Hematopoietic multipotent progenitor cell treated with erythropoietin and hydrocortisone succinate and interleukin-3 and kit ligand, for 15 days (in vitro differentiated cells): Measurements from ENCODE around the gene PRKAG2.
"Not testable (repeated sequence)": the region's sequence is repeated elsewhere in the genome, so short reads cannot be mapped to it uniquely, and the experiment has no call there.

Experiments used
- DNase-seq: peaks from one replicate; pipeline ENCODE4 v3.0.0-alpha.2; 2015; ENCODE audit warnings: low spot score

PRKAG2 gene

DNA sequence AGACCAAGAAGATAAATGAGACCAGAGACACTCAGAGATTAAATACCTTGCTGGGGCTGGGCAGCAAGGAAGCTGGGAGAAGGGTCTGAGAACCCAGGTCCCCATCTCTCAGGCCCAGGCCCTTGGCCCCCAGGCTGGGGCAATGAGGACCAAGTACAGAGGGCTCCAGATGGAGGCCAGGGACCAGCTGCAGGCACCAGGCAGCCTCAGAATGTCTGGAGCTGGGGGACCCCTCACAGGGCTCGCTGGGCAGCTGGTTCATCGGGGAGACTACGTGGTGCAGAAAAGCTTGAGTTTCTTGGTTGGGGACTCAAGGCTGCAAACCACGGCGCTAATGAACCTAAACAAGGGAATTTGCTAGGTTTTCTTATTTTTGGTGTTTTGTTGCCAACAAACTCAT, 75.6 kb downstream of the PRKAG2 start:
- no peak for DNase-seq

DNA sequence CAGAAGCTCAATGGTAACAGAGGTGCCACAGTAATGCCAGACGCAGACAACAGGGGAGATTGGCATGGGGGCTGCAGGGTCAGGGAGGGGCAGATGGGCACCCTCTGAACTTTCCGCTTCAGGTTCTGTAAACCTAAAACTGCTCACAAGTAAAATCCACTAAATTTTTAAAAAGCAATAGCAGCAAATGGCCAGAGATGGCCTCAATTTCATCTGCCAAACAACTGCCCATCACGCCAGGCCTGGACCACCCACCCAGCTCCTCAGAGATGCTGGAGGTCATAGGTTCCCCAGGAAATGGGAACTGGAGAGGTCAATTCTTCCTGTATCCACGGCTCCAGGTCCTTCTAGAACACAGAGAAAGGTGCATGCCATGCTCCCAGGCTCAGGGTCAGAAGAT, 76.1 kb downstream of the PRKAG2 start:
- DNase-seq, result no peak

DNA sequence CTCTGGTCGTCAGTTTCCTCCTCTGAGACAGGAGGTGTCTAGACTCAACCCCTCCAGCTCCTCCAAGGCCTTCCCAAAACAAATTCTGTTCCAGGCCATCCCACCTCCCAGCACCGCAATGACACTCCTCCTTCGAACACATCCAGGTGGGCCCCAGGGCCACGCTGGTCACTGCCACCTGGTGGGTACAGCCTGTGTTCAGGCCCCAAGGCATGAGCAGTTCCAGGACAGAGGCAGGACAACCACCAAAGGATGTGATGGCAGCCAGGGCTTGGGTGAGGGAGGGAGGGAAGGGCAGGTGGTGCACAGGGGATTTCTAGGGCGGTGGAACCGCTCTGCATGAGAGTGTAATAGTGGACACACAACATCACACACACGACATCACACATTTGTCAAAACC, 76.5 kb downstream of the PRKAG2 start:
- DNase-seq, result no peak

DNA sequence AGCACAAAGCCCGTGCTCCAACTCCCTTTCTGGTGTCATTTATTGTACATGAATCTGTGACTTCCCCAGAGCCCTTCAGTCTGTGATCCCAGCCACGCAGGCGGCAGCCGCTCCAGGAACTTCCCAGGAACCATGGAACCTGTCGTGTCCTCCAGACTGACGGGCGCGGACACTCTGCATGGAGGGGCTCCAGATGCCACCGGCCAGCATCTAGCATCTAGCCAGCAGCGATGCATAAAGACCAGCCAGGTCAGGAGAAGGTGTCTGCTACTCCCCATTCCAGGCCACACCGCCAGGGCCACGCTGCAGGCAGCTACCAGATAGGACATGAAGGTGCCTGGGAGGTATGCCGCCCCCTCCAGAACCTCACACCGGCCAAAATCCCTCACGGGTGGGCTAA, 77.4 kb downstream of the PRKAG2 start:
- no peak for DNase-seq

DNA sequence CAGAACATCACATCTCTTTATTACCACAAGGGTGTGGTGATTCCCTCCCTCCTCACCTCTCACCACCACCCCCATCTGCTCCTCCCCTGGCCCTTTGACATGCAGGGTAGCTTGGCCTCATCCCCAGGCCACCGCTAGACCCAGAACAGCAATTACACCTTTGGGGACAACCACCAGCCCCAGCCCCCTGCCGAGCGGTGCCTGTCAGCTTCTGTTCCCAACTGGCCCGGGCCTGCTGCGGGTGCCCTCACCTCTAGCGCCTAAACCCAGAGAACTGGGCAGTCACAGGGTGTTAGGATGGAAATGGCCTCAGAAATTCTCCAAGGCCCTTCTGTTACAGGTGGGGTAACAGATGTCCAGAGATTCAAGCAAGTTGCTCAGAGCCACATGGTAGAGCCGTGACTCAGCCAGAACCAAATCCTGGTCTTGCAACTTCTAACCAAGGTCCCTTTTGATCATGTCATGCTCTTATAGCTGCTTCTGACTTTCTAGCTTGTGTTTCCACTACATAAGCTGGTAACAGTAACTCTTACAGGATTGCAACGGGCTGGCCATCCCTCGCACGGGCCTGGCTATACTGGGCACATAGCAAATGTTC, 78.0 kb downstream of the PRKAG2 start:
- DNase-seq, result no peak

DNA sequence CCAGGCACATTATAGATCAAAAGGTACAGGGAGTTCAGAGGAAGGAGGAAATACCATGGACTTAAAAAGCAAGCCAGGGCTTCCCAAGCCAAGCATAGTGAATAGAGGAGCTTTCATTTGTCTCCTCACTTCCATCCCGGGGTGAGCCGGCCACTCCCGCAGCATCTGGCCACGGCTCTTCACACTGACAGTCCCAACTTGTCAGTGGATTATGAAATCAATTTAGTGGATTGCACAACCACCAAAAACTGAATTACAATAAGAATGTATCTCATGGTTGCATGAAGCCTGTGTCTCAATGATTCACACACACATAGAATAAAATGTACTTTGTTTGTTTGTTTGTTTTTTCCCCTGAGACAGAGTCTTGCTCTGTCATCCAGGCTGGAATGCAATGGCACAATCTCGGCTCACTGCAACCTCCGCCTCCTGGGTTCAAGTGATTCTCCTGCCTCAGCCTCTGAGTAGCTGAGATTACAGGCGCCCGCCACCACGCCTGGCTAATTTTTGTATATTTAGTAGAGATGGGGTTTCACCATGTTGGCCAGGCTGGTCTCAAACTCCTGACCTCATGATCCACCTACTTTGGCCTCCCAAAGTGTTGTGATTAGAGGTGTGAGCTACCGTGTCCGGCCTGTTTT, 79.1 kb downstream of the PRKAG2 start:
- DNase-seq, result not testable (repeated sequence)

DNA sequence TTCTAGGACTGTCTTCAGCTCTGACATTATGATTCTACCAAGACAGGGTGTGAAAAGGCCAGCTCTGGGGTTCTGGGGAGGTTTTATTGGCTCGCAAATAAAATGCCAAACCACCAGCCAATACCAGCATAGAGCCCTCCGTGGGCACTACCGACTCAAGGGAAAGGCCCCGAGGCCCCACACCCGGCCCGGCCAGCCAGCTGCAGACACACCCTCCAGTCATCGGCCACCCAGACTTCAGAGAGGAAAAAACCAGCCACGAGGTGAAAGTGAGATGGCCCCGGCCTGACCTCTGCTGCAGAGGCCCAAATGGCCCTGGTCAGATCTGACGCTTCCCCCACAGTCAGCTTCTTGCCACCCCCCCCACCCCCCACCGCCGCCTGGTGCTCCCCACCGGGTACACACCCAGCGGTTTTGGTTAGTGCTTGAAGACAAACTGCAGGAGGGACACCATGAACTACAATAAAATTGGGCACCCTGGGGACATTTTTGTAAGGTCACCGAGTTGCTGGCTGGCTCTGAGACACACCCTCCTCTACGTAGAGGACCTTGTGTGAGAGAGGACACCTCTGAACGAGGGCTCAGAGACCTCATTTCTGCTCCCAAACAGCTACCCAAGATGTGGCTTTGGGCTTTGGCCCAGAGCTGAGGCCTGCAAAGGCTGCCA, 79.9 kb downstream of the PRKAG2 start:
- DNase-seq, result no peak

DNA sequence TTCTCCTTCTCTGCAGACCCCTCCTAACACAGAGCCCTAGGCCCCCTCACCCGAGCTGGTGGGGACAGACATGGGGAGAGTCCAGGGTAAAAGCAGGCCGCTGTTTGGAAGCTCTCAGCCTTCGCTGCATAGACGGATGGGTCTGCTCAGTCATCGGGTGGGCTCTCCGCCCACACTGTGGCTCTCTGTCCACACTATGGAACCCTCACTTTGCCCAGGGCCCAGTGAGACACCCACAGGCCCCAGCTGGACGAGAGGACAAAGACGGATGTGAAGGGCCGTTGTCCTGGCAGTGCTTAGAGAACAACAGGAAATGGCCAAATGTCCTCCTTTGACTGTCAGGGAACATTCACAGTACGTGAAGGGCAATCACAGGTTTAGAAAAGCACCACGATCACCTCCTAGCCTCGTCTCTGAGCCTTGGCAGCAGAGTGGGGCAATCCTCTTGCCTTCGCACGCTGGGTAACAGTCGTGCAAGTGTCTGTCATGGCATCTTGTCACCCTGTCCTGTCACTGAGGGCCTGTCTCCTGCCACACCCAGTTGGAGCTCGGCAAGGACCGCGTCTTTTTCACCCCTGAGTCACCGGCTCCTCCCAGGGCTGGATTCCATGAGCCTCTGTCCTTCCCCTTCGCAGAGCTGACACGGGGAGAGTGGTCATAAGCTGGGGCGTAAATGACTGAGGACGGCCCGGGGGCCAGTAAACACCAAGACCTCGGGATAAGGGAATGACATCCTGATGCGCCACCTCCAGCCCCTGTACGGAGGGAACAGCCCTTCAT, 80.6 kb downstream of the PRKAG2 start:
- DNase-seq, result no peak

DNA sequence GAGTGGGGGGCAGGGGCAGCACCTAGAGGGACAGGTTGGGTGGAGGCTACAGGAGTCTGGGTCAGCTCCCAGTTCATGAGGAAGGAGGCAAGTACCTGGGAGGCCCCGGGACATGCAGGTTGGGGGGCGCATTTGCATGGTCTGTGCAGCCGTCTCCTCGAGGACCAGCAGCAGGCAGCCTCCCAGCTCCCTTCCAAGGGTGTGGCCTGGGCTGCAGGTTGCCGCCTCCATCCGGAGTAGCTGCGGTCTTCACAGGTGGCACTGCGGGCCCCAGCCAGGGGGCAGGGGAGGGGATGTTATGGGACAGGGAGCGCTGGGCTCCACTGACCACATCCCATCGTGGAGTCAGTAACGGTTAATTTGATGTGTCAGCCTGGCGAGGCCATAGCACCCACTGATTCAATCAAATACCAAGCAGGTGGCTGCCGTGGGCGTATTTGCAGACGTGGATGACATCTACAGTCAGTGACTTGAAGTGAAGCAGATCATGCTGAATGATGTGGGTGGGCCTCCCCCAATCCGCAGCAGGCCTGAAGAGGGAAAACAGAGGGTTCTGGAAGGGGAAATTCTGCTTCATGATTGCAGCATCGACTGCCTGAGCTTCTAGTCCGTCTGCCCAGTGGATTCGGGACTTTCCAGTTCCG, 81.6 kb downstream of the PRKAG2 start:
- no peak for DNase-seq

DNA sequence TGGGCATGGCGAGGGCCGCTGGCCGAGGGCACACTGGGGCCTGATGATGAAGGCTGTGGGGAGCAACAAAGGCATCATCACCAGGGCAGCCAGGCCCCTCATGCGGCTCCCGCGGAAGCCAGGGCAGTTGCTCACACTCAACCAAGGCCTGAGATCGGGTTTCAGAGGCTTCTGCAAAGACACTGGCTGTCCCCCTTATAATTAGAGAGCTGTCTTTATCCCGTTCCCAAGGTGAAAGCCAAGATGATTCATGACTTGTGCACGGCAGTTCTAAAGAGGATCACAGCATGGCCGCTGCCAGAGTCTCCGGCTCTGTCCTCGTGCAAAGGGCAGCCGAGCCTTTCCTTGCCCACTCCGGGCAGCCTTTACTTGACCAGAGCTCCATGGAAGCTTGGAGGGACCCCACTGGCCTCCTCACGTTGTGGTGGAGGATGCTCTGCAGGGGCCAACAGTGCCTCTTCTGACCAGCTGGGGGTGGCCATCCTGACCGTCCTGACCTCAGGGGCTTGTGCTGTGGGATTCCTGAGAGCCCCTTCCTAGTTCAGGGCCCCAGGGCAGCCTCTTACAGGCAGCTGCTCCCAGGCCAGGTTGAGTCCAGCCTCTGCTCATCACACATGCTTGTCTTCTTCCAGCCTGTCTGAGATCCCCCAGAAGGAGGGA, 82.3 kb downstream of the PRKAG2 start:
- no peak for DNase-seq

DNA sequence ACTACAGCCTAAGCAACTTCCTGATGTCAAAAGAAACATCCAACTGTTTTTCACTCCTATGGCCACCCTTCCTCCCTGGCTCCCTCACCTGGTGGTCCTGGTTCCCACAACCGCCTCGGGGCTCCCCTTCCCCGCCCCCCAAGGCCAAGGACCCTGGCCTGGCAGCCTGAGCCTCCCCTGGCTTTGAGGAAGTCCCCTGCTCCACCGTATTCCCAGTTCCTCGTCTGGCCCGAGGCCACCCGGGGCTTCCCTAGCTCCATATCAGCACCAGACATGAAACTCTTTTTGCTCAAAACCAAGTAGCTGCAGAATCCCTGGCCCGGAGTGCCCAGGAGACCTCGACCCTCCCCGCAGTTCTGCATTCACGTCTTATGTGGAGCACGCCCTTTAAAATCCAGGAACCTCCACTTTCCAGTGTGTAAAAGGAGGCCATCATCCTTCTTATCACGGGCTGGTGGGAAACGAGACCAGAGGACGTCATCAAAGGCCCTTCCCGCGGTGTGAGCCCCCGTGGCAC, 82.9 kb downstream of the PRKAG2 start:
- DNase-seq, result no peak

DNA sequence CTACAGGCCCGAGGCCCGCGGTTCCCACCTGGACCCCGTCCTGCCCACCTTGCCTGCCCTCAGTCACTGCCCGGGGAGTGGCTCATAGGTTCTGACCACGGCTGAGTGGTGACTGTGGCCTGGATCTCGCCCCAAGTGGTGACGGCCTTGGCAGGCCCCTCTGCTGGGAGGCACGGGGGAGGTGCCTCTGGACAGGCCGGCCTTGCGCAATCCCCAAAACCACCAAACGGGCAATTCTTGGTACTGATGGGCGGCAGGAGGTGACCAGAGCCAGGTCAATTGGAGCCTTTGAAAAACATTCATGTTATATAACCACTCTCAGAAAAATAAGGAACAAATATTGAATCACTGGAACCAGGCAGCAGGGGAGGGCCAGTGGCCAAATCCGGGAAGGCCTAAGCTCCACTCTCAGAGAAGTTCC, 83.4 kb downstream of the PRKAG2 start:
- DNase-seq, result no peak

DNA sequence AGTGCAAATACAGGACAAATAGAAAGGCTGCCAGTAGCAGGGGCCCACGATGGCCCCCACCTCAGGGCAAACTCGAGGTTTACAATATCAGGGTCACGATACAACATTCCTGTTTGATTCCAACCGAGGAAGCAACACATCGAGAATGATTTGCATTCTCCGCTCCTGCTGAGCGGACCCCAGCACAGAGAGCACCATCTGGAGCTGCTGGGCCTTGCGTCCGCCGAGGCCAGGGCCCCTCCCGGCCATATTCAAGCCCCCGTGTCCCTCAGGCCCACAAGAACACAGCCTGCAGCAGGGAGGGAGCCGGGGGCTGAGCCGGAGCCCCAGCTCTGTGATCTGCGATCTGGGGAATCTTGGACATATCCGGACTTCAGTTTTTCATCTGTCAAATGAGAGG, 84.3 kb downstream of the PRKAG2 start:
- no peak for DNase-seq

DNA sequence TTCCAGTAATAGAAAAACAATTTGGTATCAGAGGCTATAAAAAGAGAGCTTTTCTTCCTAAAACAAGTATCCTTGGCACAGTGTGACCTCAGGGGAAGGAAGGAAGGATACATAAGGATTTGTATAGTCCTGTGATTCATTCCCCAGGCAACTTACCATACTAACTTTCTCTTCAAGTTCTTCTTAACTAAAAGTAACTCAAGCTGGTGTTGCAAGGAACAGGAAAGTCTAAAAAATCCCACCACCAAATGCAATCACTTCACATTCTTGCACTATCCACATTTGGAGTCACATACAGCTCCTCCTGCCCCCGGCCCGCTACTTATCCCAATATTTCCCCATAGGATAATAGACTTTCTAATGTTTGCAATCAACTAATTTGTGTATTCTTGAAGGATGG, 84.8 kb downstream of the PRKAG2 start:
- DNase-seq, result no peak

DNA sequence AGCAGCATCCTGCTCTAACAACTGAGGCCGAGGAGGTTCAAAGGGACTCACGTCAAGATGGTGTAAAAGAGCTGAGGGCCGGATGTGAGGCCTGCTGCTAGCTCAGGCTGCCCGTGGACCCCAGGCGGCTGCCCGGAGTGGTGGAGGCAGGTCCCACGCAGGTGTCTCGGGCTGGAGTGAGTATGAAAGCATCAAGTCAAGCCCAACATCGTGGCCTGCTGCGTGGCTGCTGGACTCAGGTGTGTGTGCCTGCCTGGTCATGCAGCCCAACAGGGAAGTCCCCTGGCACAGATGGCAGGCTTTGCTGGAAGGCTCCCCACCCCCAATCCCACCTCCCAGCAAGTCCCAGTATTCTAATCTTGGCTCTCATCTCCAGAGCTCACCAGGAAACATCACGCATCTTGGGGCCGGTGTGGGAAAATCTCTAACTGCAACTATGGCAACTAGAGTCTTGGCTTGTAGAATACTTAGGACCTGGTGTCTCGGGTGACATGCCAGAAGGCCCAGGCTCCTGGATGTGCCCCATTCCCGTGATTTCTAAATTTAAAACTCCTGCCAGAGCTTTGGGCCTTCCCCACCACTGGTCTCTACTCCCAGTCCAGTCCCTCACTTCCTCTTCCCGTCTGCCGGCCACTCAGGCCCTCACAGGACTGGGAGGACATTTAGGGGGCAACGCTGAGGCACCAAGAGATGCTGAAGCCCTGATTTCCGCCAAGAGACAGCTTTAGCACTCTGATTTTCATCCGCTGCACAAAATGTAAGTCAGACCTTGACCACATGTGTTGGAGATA, 85.9 kb downstream of the PRKAG2 start:
- DNase-seq, result no peak

DNA sequence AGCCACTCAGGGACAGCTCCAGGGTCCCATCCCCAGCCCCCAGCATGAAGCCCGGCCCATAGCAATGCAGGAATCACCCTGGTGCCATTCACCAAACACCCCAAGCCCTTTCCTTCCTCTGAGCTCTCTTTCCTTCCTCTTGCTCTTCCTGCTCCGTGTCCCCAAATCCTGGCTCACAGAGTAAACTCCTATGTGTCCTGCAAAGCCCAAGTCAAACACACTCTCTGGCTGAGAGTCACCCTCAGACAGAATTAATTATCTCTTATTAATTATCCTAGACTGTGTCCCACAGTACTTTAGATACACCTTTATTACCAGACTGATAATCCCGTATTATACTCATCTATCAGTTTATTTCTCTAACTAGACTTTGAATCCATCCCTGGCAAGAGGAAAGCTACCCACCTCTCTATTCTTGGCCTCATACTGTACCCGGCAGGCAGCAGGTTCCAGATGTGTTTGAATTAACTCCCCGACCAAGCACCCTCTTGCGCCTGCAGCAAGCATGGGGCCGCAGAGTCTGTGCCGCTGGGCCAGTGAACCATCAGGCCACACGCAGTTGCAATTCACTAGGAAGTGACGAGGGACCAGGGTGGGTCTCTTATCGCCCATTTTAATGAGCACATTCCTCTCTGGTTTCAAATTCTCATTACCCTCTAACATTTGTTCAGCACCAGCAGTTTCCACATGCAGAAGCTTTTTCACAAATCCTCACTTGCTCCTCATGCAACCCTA, 86.7 kb downstream of the PRKAG2 start:
- DNase-seq, result no peak

DNA sequence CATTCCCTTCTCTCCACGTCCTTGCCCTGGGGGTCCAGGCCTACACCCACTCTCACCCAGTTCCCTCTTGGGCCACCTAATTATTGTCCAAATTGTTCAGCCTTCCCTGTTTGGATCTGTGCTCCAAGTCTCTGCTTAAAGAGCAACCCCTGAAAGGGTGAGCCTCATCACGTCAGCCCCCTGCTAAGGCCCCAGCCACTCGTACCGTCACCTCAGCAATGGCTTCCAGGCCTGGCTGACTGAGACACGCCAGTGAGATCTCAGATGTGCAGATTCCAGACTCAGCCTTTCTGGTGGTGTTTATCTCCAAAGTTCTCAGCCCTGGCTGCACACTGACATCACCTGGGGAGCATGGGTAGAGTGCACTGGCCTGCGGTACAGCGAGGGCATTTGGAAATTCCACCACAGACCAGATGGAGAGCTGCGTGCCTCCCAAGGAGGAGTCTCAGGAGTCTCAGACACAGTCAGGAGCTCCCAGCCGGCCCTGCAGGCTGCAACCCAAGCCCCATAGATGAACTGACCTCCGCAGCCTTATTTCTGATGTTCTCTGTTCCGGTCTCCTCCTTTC, 87.5 kb downstream of the PRKAG2 start:
- no peak for DNase-seq

DNA sequence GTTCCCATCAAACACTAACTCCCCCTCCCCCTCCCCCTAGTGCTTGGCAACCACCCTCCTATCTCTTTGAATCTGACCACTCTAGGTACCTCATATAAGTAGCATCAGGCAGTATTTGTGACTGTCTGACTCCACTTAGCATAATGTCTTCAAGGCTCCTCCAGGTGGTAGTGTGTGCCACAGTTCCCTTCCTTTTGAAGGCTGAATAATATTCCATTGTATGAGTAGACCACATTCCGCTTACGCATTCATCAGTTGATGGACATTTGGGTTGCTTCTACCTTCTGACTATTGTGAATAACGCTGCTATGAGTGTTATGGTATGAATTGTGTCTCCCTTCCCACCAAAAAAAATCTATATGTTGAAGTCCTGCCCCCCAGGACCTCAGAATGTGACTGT, 89.6 kb downstream of the PRKAG2 start:
- no peak for DNase-seq

DNA sequence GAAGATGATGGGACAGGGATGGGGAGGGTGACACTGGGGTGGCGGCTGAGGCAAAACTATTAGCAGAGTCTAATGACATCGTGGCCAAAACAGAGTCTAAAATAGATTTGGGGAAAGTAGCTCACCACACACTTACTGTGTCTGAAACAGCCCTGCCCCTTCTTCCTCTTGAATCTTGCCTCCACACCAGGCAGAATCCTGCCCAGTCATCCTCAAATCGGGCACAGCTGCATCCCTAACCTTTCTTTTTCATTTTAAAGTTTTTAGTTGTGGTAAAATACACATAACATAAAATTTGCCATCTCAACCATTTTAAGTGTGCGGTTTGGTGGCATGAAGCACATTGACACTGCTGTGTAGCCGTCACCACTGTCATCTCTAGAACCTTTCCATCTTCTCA, 90.0 kb downstream of the PRKAG2 start:
- DNase-seq, result no peak

DNA sequence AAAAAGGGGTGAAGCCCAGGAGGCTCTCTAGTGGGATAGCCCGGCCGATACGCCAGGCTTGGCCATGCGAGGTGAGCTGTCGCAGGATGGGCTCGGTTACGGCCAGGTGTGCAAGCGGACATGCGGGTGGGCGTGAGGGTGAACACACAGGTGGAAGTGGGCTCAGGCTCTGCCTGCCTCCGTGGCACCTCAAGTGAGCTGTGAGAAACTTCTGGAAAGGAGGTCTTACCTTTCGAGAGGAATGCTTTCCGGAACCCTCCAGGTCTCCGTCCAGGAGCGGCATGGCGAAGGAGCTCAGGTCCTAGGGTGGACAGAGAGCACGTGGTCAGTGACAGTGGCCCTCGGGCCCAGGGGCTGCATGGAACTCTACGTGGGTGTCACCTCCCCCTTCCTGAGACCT, 90.7 kb downstream of the PRKAG2 start:
- DNase-seq, result no peak
